Prostate gland (tissue), 2 donors: ENCODE results near the gene CRISPLD2.

ENCODE experiments used
- POLR2A ChIP-seq: fragments of 450-650 bp; IDR thresholded peaks from one replicate; pipeline ENCODE4 v1.6.1; 2016; ENCODE audit warnings: antibody characterized with exemption, mild to moderate bottlenecking
- POLR2AphosphoS5 ChIP-seq: sonication (generic); formaldehyde crosslinking; IDR thresholded peaks from one replicate; pipeline ENCODE4 v1.6.1; 2017; ENCODE audit warnings: antibody characterized with exemption
- TF ChIP-seq, protein P1 (sequence below), 4 experiments: fragments of 200-600 bp in 2 of 4; fragments of 450-650 bp in 2 of 4; sonication (generic) in 2 of 4; IDR thresholded peaks; 1 replicate in 3 of 4; 2 replicates in 1 of 4; pipeline ENCODE4 v1.5.1; 2016 to 2019; ENCODE audit warnings: antibody characterized with exemption in 4 of 4, mild to moderate bottlenecking in 2 of 4, moderate library complexity in 2 of 4

DNA sequence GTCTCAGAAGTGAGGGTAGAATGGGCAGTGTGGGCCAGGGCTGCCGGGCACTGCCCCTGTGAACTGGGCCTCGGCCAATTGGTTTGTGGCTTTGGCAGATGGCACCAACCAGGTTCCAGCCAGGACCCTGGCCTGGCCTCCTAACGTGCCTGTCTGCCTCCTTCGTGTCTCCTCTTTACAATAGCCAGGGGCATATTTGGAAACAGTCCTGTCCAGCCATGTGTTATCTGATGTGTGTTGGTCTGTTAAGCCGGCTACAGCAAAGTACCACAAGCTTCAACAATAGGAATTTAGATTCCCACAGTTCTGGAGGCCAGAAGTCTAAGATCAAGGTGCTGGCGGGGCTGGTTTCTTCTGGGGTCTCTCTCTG lies 14.6 kb downstream of the CRISPLD2 start:
- TF ChIP-seq, protein P1, sequence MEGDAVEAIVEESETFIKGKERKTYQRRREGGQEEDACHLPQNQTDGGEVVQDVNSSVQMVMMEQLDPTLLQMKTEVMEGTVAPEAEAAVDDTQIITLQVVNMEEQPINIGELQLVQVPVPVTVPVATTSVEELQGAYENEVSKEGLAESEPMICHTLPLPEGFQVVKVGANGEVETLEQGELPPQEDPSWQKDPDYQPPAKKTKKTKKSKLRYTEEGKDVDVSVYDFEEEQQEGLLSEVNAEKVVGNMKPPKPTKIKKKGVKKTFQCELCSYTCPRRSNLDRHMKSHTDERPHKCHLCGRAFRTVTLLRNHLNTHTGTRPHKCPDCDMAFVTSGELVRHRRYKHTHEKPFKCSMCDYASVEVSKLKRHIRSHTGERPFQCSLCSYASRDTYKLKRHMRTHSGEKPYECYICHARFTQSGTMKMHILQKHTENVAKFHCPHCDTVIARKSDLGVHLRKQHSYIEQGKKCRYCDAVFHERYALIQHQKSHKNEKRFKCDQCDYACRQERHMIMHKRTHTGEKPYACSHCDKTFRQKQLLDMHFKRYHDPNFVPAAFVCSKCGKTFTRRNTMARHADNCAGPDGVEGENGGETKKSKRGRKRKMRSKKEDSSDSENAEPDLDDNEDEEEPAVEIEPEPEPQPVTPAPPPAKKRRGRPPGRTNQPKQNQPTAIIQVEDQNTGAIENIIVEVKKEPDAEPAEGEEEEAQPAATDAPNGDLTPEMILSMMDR (IDR thresholded peaks at IDR 0.05): no peak
- TF ChIP-seq POLR2AphosphoS5 (no peak), POLR2A (no peak)
